GM19240 (cell line): ENCODE results near the gene BCL2.
A peak's percentile ranks its signal among the peaks of the same experiment; 100 is the strongest.

Experiments used
- DNase-seq: peaks from one replicate; pipeline ENCODE4 v3.0.0; 2011; ENCODE audit warnings: low spot score; ENCODE audit not compliant: insufficient read length

Gene BCL2

DNA sequence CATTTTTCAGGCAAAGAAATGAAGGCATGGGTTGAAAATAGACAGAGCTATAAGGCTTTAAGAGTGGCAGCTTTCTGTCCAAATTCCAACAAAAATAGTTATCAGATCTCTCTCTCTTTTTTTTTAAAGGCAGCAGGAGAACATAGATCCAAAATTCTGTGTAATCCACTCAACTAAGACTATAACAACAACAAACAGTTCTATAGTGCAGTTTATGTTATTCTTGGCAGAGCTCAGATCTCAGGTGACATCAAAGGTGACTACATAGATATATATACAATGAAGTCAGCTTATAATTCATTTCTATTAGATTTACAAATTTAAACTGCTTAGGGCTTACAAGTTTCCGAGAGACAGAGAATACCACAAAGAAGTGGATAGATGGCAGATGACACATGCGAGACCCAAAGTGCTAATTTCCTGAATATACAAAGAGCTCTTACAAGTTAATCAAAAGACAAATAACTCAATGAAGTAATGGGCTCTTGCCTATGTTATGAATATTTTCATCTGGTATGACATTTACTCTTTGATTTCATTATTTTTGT is 223.2 kb downstream of the BCL2 start:
- DNase-seq = no peak

DNA sequence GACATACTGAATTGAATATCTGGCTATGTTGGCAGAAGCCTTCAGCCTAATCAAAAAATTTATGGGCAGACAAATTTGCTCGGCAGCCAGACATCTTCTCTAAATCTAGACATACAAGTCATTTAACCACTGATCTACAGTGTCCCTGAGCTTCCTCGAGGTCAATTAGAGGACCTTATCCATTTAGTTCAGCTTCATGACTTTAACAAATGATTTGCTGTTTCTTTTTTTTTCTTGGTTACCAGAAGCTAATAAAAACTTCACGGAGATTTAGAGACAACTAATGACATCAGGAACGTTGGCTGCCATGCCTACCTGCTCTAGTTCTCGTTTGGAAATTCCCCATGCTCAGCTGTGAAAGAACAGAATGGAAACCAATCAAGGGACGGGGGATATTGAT is 223.8 kb downstream of the BCL2 start:
- no peak for DNase-seq

DNA sequence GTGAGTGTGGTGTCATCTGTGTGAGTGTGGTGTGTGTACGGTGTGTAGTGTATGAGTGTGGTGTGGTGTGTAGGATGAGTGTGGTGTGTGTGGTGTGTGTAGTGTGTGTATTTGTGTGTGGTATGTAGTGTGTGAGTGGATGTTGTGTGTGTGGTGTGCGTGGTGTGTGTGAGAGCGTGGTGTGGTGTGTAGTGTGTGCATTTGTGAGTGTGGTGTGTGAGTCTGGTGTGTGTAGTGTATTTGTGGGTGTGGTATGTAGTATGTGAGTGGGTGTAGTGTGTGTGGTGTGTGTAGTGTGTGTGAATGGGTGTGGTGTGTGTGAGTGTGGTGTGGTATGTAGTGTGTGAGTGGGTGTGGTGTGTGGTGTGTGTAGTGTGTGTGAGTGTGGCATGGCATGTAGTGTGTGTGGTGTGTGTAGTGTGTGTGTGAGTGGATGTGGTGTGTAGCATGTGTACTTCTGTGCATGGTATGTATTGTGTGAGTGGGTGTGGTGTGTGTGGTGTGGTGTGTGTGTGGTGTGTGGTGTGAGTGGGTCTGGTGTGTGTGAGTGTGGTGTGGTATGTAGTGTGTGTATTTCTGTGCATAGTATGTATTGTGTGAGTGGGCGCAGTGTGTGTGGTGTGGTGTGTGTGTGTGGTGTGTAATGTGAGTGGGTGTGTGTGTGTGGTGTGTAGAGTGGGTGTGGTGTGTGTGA is 227.8 kb downstream of the BCL2 start:
- no peak for DNase-seq

DNA sequence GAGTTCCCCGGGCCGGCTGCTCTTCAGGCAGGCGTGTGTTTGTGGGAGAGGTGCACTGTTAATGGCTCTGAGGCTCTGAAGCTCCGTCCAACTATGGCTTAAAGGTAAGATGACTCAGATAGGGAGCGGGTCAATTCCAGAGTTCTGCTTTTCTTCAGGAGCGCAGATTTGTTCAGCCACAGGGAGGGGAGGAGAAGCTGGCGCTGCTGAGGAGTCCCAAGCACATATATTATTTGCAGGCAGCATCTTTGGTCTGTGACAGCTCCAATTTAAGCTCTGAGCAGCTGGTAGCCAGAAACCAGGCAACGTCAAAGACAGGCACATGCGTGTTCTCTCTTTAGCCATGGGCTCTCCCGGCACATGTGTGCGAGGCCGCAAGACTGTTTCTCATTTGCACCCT is 229.2 kb downstream of the BCL2 start:
- DNase-seq = no peak

DNA sequence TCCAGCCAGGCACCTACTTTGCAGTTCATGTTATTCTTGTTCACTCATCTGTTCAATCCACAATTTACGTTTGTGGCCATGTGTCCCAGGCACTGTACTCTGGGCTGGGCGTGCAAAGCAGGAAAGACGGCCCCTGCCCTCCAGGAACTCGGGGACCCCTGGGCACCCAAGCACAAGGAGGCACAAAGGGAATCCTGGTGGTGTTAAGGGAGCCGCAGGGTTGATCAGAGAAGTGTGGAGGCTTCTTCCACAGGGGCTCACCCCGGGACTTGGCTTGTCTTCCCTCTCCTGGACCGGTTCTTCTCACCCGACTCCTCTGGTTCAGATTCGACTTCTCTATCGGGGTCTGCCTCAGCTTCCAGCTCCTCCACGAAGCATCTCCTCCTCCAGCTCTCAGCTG is 230.5 kb downstream of the BCL2 start:
- DNase-seq = no peak

DNA sequence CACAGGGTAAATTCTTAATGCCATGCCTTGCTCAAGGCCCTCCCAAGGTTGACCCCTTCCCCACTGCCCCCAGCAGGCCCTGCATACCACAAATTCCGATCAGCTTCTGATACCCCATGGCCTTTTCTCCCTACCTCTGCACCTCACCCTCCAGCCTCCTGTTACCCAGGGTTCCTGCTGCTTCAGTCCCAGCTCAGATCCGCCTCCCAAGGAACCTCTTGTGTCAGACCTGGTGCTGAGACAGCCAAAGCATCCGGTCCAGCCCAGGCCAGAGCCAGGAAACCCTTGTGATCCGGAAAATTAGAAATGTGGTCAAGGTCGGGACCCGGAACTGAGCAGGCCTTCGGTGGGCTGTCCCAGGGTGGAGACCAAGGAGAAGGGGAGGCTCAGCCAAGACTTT is 231.3 kb downstream of the BCL2 start:
- DNase-seq = no peak

DNA sequence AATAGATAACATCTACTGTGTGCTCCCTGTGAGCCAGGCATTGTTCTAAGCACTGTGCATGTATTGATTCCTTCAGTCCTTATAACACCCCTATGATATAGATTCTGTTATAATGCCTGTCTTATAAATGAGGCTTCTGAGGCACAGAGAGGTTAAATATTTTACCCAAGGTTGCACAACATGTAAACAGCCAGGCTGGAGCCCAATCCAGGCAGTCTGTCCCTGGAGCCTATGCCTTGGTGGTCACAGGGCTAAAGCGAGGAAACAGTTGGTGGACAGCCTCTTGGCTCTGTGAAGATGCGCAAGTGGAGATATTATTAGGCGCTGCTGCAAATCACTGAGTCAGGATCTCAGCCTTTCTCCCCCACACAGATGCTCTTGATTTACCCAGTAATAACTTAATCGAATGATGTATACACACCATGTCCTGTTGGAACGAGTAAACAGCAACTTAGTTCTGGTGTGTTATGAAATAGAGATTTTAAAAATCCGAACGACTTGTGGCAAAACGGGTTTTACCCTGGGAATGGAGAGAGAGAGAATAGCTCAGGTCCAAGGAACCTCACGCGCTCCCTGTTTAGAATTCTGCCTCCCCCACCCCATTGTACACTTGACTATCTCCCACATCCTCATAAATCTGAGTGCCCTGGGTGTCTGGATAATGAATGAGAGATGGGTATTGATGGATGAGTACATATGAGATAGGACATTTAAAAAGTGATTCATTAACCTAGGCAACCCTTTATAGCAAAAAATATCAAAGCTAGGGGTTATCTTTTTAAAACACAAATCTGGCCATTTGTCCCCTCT is 231.9 kb downstream of the BCL2 start:
- DNase-seq = no peak

DNA sequence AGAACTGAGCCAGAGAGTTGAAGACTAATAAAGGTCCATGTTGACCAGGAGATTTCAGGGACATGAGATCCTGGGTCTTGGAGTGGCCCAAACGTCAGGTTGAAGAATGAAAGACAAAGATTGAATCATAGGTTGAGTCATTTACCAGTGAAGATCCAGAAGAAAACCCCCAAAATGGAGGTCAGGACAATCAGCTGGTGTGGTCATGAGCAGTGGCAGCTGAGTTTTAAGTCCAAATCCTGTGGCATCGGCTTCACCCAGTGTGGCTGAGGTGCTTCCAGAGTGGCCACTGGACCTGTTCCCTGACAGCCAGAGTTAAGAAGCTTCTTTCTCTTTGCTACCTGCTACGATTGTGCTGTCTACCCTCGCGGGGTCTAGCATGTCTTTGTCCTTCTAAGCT is 234.0 kb downstream of the BCL2 start:
- DNase-seq = no peak

DNA sequence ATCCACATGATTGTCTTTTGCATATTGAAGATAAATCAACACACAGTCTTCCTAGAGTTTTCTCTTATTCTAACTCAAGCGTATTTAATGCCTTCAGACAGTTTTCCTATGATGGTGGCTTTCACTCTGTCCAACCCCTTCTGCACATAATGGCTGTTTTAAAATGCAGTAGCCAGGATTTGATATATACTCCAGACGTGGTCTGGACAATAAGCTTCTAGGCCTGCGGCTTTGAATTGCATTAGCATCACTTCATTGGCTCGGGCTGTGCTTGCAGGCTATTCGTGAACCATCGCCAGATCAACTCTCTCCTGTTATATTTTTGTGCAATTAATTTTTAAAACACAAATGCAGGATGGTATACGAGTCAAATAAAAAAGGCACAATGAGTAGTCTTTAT is 235.3 kb downstream of the BCL2 start:
- no peak for DNase-seq

DNA sequence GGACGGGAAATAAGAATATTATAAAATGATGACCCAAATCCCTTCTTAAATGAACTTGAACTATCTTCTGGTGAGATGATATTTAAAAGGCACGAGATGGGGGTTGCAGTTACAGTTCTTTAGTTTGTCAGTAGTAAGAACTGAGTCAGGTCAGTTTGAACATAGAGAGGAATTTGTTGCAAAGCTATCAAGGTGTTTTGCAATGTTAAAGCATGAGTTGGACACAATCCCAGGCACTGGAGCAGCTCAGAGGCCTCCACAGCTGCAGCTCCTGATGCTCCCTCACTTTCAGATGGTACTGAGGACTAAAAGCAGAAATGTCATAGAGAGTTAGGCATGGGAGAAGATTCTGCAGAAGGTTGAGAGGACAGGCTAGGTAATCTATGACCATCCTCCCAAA is 236.0 kb downstream of the BCL2 start:
- no peak for DNase-seq

DNA sequence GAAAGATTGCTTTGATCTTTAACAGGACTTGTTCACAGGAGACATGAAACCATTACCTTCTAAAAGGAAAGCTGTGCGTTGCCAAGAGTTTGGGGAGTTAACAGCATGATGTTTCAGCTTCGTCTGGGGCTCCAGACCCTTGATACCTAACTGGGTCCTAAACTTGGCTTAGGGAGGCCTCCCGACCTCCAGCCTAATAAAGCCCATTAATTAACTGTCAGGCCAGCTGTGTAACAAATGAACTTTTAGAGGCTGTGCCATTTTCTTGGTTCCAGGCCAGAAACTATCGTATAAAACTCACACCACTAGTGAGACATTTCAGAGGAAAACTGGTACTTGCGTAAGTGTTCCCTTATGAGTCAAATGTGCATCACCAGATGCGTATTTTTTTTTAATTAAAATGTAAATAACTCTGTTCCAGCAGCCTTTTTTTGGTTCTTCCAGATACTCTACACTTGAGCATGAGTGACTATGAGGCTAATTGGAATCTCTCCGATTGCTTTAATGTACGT is 236.5 kb downstream of the BCL2 start:
- DNase-seq = no peak

DNA sequence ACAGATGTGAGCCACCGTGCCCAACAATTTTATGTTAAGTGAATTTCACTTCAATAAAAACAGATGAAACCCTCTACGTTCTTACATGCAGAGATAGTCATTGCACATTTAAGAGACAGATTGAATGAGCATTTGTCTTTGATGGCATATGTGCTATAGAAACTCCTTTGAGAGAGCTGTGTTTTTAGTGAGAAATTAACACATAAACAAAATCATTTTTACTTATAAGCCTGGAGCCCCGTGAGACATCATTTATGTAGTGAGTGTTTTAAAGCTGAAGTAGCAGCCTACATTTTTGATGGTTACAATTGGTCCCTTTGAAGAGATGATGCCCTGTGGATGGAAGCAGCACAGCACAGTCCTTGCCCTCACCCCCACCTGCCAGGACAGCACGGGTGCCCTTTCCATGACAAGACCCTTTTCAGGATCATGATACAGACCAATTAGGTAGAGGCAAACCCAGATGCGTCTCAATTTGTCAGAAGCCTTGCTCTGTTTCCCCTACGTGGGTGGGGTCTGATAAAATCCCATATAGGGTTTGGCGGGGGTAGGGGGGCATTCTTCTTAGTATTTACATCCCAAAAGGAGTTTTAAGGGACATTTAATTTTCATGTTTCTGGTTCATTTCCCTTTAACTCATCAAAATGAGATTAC is 237.1 kb downstream of the BCL2 start:
- DNase-seq = no peak

DNA sequence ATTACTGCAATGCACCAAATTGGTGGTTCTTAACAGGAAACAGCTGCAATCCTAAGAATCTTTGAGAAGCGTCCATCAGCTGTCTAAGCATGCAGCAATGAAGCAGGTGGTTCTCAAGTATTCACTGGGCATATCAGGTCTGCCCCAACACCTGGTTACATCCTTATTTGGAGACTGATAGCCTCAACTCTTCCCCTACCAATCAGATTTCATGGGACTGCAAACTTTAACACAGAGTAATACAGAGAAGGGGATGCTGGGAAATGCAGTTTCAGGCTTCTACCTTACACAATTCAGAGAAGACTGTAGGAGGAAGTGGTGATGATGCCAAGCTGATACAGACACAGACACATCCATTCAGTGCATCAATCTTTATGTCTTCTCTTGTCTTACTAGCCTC is 240.5 kb downstream of the BCL2 start:
- peak; percentile 27 for DNase-seq

DNA sequence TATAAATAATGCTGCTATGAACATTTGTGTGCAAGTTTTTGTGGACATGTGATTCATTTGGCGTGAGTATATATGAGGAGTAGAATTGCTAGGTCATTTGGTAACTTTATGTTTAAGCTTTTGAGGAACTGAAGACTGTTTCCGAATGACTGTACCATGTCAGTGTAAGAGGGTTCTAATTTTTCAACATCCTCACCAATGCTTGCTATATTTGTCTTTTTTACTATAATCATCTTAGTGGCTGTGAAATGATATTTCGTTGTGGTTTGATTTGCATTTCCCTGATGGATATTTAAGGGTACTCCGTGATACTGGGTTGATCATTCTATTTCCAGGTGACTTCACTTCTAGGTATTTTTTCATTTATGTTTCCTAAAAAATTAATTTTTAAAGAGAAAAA is 241.1 kb downstream of the BCL2 start:
- DNase-seq = no peak

DNA sequence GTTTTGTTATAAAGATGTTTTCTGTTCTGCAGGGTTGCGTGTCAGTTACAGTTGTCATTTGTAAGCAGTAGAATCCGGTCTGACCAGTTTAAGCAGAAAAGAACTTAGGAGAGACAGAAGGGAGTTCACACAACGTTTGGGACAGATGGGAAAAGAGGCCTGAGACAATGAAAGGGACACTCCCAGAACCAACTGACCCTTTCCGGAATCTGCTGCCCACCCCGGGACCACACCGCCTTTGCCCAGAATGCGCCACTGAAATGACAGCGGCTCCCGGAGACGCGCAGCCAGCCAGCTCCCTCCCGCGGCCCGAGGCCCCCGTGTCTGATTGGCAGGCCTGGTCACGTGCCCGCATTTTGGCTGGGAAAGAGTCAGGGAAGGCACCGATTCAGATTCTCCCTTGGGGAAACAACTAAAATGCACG is 244.6 kb downstream of the BCL2 start:
- DNase-seq = no peak

DNA sequence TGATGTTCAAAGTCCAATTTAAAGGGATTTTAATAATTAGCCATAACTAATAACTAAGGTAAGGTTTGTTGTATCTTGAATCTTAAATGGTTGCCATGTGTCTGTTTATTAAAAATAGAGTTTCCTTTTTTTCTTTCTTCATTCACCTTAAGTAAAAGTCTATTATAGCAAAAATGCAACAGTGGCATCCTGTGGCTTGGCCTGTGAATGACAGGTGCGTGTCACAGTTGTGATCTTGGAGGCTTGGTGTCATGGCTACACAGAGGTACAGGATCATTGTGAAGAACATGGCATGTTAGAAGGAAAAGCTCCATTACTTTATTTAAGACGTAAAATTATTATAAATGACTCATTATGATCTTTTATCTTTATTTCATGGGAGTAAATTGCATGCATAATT is 246.1 kb downstream of the BCL2 start:
- DNase-seq = no peak
